Measurements from ENCODE around the gene NCKAP5L. TPM values are rescaled to one million over a fixed set of nuclear protein-coding genes. Genes with fewer than 3 reads are reported as not detected.
"Not testable (repeated sequence)": the region's sequence is repeated elsewhere in the genome, so short reads cannot be mapped to it uniquely, and the experiment has no call there.

Gene NCKAP5L
- total RNA-seq, 1 donor from 2014 or later = 64.3 TPM

DNA sequence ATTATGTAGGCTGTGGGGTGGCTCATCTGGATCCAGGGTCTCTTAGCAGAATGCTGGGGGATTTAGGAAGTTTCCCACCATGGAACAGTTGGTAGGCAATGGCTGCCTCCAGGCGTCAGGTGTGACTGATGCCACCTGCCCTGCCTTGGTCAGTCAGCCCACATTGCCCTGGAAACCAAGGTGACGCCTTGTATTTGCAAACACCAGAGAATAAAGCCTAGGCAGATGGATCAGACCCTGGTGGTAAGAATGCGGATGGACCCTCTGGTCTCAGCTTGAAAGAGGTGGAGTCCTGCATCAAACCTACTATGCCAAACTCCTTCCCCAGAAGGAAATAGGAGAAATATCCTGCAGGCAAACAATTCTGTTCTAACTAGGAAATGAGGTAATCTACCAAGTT lies 38.2 kb downstream of the NCKAP5L start:
- H3K4me1 Mint-ChIP-seq (ENCODE audit: low read depth, unreplicated experiment) = no peaks in the 10 kb centered on the region
- H3K36me3 Mint-ChIP-seq (ENCODE audit: unreplicated experiment) = peaks cover 6% of the 10 kb centered on the region
- peaks cover 10% of the 10 kb centered on the region for H3K9me3 Mint-ChIP-seq (ENCODE audit: unreplicated experiment)
- H3K27me3 Mint-ChIP-seq (ENCODE audit: unreplicated experiment) = peaks cover 5% of the 10 kb centered on the region
- TF ChIP-seq, protein P1, sequence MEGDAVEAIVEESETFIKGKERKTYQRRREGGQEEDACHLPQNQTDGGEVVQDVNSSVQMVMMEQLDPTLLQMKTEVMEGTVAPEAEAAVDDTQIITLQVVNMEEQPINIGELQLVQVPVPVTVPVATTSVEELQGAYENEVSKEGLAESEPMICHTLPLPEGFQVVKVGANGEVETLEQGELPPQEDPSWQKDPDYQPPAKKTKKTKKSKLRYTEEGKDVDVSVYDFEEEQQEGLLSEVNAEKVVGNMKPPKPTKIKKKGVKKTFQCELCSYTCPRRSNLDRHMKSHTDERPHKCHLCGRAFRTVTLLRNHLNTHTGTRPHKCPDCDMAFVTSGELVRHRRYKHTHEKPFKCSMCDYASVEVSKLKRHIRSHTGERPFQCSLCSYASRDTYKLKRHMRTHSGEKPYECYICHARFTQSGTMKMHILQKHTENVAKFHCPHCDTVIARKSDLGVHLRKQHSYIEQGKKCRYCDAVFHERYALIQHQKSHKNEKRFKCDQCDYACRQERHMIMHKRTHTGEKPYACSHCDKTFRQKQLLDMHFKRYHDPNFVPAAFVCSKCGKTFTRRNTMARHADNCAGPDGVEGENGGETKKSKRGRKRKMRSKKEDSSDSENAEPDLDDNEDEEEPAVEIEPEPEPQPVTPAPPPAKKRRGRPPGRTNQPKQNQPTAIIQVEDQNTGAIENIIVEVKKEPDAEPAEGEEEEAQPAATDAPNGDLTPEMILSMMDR (IDR thresholded peaks at IDR 0.05; ENCODE audit: partially characterized antibody, unreplicated experiment) = no peak
- H3K4me3 Mint-ChIP-seq (ENCODE audit: unreplicated experiment) = no peak overlapping the region
- no peak for DNase-seq
- H3K27ac Mint-ChIP-seq (ENCODE audit: unreplicated experiment) = no peak overlapping the region

DNA sequence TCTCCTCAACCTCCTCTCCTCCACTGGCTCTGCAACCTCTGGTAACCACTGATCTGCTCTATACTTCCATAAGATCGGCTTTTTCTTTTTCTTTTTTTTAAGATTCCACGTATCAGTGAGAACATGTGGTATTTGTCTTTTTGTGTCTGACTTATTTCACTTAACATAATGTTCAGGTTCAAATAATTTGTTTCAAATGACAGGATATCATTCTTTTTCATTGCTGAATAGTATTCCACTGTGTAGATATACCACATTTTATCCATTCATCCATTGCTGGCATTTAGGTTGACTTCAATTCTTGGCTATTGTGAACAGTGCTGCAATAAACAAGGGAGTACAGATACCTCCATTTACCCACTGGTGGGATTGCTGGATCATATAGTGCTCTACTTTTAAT lies 40.5 kb downstream of the NCKAP5L start:
- Mint-ChIP-seq H3K27ac (ENCODE audit: unreplicated experiment) (no peak overlapping the region), H3K4me3 (ENCODE audit: unreplicated experiment) (no peak overlapping the region), H3K27me3 (ENCODE audit: unreplicated experiment) (peaks cover 4% of the 10 kb centered on the region), H3K36me3 (ENCODE audit: unreplicated experiment) (peaks cover 6% of the 10 kb centered on the region), H3K9me3 (ENCODE audit: unreplicated experiment) (peaks cover 11% of the 10 kb centered on the region), H3K4me1 (ENCODE audit: low read depth, unreplicated experiment) (no peaks in the 10 kb centered on the region)
- no peak for DNase-seq
- TF ChIP-seq, protein P1 (IDR thresholded peaks at IDR 0.05; ENCODE audit: partially characterized antibody, unreplicated experiment) = no peak

DNA sequence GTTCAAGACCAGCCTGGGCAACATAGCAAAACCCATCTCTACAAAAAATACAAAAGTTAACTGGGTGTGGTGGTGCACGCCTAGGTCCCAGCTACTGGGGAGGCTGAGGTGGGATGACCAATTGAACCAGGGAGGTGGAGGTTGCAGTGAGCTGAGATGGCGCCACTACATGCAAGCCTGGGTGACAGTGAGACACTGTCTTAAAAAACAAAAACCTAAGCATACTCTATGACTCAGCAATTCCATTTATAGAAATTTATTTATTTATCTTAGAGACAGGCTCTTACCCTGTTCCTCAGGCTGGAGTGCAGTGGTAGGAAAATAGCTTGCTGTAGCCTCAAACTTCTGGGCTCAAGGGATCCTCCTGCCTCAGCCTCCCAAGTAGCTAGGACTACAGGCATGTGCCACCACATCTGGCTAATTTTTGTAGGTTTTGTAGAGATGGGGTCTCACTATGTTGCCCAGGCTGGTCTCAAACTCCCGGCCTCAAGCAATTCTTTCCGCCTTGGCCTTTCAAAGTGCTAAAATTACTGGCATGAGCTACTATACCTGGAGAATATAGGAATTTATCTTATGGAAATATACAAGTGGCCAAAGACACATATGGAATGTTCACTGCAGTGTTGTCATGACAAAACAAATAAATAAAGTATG lies 43.3 kb downstream of the NCKAP5L start:
- Mint-ChIP-seq H3K9me3 (ENCODE audit: unreplicated experiment) (peaks cover 7% of the 10 kb centered on the region), H3K4me3 (ENCODE audit: unreplicated experiment) (no peak overlapping the region), H3K27me3 (ENCODE audit: unreplicated experiment) (peaks cover 2% of the 10 kb centered on the region), H3K36me3 (ENCODE audit: unreplicated experiment) (peaks cover 6% of the 10 kb centered on the region), H3K27ac (ENCODE audit: unreplicated experiment) (no peak overlapping the region), H3K4me1 (ENCODE audit: low read depth, unreplicated experiment) (no peaks in the 10 kb centered on the region)
- DNase-seq = no peak
- TF ChIP-seq, protein P1 (IDR thresholded peaks at IDR 0.05; ENCODE audit: partially characterized antibody, unreplicated experiment) = no peak

DNA sequence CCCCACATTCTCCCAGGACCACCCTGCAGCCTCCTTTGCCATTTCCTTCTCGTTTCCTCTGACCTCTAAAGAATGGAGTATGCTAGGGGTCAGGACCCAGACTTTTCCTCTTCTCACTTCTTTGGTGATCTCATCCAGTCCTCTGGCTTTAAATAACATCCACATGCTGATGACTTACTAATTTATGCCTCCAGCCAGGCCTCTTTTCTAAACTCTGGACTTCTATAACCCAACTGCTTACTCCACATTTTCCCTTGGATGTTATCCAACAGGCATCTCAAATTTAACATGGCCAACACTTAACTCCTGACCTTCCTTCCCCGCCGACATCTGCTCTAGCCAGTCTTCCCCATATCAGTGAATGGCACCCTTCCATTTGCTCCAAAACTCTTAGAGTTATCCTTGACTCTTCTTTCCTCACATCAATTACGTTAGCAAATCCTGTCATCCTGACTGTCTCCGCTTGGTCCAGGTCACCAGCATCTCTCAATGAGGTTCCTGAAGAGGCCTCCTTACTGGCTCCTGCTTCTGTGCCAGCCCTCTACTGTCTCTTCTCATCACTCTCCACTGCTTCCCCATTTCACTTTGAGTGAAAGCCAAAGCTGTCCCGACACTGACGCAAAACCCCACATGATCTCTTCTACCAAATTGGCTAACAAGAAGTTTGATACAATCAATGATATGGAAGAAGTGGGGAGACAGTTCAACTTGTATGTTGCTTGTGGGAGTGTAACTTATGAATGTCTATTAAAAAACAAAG lies 44.1 kb downstream of the NCKAP5L start:
- peaks cover 6% of the 10 kb centered on the region for H3K36me3 Mint-ChIP-seq (ENCODE audit: unreplicated experiment)
- no peak overlapping the region for H3K27ac Mint-ChIP-seq (ENCODE audit: unreplicated experiment)
- no peak for DNase-seq
- H3K4me3 Mint-ChIP-seq (ENCODE audit: unreplicated experiment) = no peak overlapping the region
- peaks cover 7% of the 10 kb centered on the region for H3K9me3 Mint-ChIP-seq (ENCODE audit: unreplicated experiment)
- TF ChIP-seq, protein P1 (IDR thresholded peaks at IDR 0.05; ENCODE audit: partially characterized antibody, unreplicated experiment) = no peak
- no peaks in the 10 kb centered on the region for H3K4me1 Mint-ChIP-seq (ENCODE audit: low read depth, unreplicated experiment)
- H3K27me3 Mint-ChIP-seq (ENCODE audit: unreplicated experiment) = peaks cover 2% of the 10 kb centered on the region

DNA sequence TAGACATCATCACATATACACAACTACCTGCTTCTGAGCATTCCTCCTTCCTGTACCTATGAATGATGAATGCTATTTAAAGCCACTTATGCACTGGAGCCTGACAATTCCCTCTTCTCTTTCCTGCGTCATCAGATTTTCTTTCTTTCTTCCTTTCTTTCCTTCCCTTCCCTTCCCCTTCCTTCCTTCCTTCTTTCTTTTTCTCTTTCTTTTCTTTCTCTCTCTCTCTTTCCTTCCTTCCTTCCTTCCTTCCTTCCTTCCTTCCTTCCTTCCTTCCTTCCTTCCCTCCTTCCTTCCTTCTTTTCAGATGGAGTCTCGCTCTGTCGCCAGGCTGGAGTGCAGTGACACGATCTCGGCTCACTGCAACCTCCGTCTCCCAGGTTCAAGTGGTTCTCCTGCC lies 47.3 kb downstream of the NCKAP5L start:
- H3K4me3 Mint-ChIP-seq (ENCODE audit: unreplicated experiment); H3K27me3 Mint-ChIP-seq (ENCODE audit: unreplicated experiment); H3K9me3 Mint-ChIP-seq (ENCODE audit: unreplicated experiment); H3K27ac Mint-ChIP-seq (ENCODE audit: unreplicated experiment); DNase-seq; H3K4me1 Mint-ChIP-seq (ENCODE audit: low read depth, unreplicated experiment); H3K36me3 Mint-ChIP-seq (ENCODE audit: unreplicated experiment): not testable (repeated sequence)

Measured in glutamatergic neuron (in vitro differentiated cells).